Stimulated activated CD4-positive, alpha-beta T cell treated with anti-CD3 and anti-CD28 coated beads, Interleukin-12 subunit alpha, Interleukin-12 subunit beta, amount 100 ng/mL, for 4 hours (primary cell): Measurements from ENCODE around the gene PRTG.
"Not testable (repeated sequence)": the region's sequence is repeated elsewhere in the genome, so short reads cannot be mapped to it uniquely, and the experiment has no call there.

Source experiments
- DNase-seq: peaks from one replicate; pipeline ENCODE4 v3.0.0-alpha.2; 2020

The PRTG gene

GRCh38 chr15:55630858-55631257 lies 112.1 kb downstream of the PRTG start:
- DNase-seq: no peak

GRCh38 chr15:55628369-55628730 lies 114.6 kb downstream of the PRTG start:
- DNase-seq: no peak

GRCh38 chr15:55627730-55628368 lies 115.1 kb downstream of the PRTG start:
- no peak for DNase-seq

- no peak for DNase-seq
These were observed 123.2 kb downstream of the PRTG start for GRCh38 chr15:55619783-55620182.

GRCh38 chr15:55618387-55618786 lies 124.6 kb downstream of the PRTG start:
- DNase-seq: no peak

- no peak for DNase-seq
These were observed 127.5 kb downstream of the PRTG start for GRCh38 chr15:55615445-55615844.

- DNase-seq: no peak
These were observed 129.2 kb downstream of the PRTG start for GRCh38 chr15:55613727-55614126.

- DNase-seq: no peak
These were observed 136.7 kb downstream of the PRTG start for GRCh38 chr15:55606214-55606613.

- DNase-seq: no peak
These were observed 141.6 kb downstream of the PRTG start for GRCh38 chr15:55601374-55601773.

GRCh38 chr15:55599439-55599838 lies 143.5 kb downstream of the PRTG start:
- DNase-seq: no peak

GRCh38 chr15:55593019-55593418 lies 149.9 kb downstream of the PRTG start:
- DNase-seq: not testable (repeated sequence)

- no peak for DNase-seq
These were observed 152.2 kb downstream of the PRTG start for GRCh38 chr15:55590788-55591187.

- DNase-seq: no peak
These were observed 153.7 kb downstream of the PRTG start for GRCh38 chr15:55589287-55589686.

- no peak for DNase-seq
These were observed 154.2 kb downstream of the PRTG start for GRCh38 chr15:55588815-55589115.

GRCh38 chr15:55588070-55588814 lies 154.7 kb downstream of the PRTG start, which contains the start of gene PYGO1:
Gene PYGO1 (minus strand): TSS chr15:55588345. CDS start chr15:55587883, 462 bp downstream.
- peak; percentile 35 for DNase-seq

GRCh38 chr15:55587321-55588069 lies 155.5 kb downstream of the PRTG start:
- no peak for DNase-seq

GRCh38 chr15:55586808-55587207 lies 156.1 kb downstream of the PRTG start:
- no peak for DNase-seq

- no peak for DNase-seq
These were observed 166.0 kb downstream of the PRTG start for GRCh38 chr15:55576943-55577342.

GRCh38 chr15:55574096-55574495 lies 168.9 kb downstream of the PRTG start:
- no peak for DNase-seq

GRCh38 chr15:55573224-55573623 lies 169.7 kb downstream of the PRTG start:
- DNase-seq: no peak

- DNase-seq: no peak
These were observed 178.4 kb downstream of the PRTG start for GRCh38 chr15:55564347-55565145.

GRCh38 chr15:55562601-55563000 lies 180.4 kb downstream of the PRTG start:
- no peak for DNase-seq
